GM21717 (cell line): ENCODE results near the gene CHURC1.

Experiments used
- ATAC-seq: cut with Tn5 transposase; IDR thresholded peaks from one replicate; pipeline ENCODE4 v1.9.1; 2021; ENCODE audit warnings: mild to moderate bottlenecking, moderate library complexity; ENCODE audit not compliant: unreplicated experiment

CHURC1 gene

GRCh38 chr14:64937821-64938193 is 23.6 kb downstream of the CHURC1 start:
- ATAC-seq = no peak

GRCh38 chr14:64938972-64939816 is 24.9 kb downstream of the CHURC1 start:
- no peak for ATAC-seq

- no peak for ATAC-seq
Measured at GRCh38 chr14:64939817-64940190, 25.5 kb downstream of the CHURC1 start.

GRCh38 chr14:64940336-64940910 is 26.2 kb downstream of the CHURC1 start:
- no peak for ATAC-seq

- no peak for ATAC-seq
Measured at GRCh38 chr14:64942531-64943111, 28.4 kb downstream of the CHURC1 start, which contains the start of gene GPX2. TSS of gene GPX2 (minus strand) at chr14:64942745. CDS start at chr14:64942726, 19 bp downstream.

- no peak for ATAC-seq
Measured at GRCh38 chr14:64943556-64943955, 29.3 kb downstream of the CHURC1 start.

GRCh38 chr14:64944041-64944440 is 29.8 kb downstream of the CHURC1 start:
- ATAC-seq = no peak

GRCh38 chr14:64944861-64945260 is 30.6 kb downstream of the CHURC1 start:
- no peak for ATAC-seq

GRCh38 chr14:64945431-64946178 is 31.4 kb downstream of the CHURC1 start:
- no peak for ATAC-seq

- ATAC-seq = no peak
Measured at GRCh38 chr14:64946310-64947045, 32.2 kb downstream of the CHURC1 start.

- ATAC-seq = no peak
Measured at GRCh38 chr14:64947710-64948611, 33.7 kb downstream of the CHURC1 start.

GRCh38 chr14:64948612-64949210 is 34.5 kb downstream of the CHURC1 start:
- ATAC-seq = no peak

- ATAC-seq = no peak
Measured at GRCh38 chr14:64950889-64951288, 36.6 kb downstream of the CHURC1 start.

- ATAC-seq = no peak
Measured at GRCh38 chr14:64951291-64951690, 37.0 kb downstream of the CHURC1 start.

GRCh38 chr14:64951724-64952123 is 37.5 kb downstream of the CHURC1 start:
- no peak for ATAC-seq

GRCh38 chr14:64952598-64953309 is 38.5 kb downstream of the CHURC1 start:
- ATAC-seq = no peak

GRCh38 chr14:64953310-64953654 is 39.0 kb downstream of the CHURC1 start:
- ATAC-seq = no peak

GRCh38 chr14:64953661-64954060 is 39.4 kb downstream of the CHURC1 start:
- no peak for ATAC-seq
